GM13977 (cell line): ENCODE data around the gene FEM1A.
"Not testable (repeated sequence)": the region's sequence is repeated elsewhere in the genome, so short reads cannot be mapped to it uniquely, and the experiment has no call there.

ENCODE experiments used
- DNase-seq: peaks from one replicate; pipeline ENCODE4 v3.0.0; 2012; ENCODE audit warnings: low spot score
- in situ Hi-C: fragments of 300-500 bp; cut with MboI; formaldehyde crosslinking; loops from one replicate; pipeline ENCODE4 v1.12.0; 2022; ENCODE audit warnings: low sequenced_read_pairs, low pct_unique_long_range_greater_than_20kb, mixed read lengths, inconsistent platforms; ENCODE audit not compliant: unreplicated experiment
- TF ChIP-seq, protein P1 (sequence below): IDR thresholded peaks from 2 replicates; pipeline ENCODE4 v1.5.1; 2012; ENCODE audit warnings: mild to moderate bottlenecking, control low read depth; ENCODE audit not compliant: insufficient read depth; ENCODE audit errors: extremely low read depth, missing control alignments

FEM1A gene

DNA sequence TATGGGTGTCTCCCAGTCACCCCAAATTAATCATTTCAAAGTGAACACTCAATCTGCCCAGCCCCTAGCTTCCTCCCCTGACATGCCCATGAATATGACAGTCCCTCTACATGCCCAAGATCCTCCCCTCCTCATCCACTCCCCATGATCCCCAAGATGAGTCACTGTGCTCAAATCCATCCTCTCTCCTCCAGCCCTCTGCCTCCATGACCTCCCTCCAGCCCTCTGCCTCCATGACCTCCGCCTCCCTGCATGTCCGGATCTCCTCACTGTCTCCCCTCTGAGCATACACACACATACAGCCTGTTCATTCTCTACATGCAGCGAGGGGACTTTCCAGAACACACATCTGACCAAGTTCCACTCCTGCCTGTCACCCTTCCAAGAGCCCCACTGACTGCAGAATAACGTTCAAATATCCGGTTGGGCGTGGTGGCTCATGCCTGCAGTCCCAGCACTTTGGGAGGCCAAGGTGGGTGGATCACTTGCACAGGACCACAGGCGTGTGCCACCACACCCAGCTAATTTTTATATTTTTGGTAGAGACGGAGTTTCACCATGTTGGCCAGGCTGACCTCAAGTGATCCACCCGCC lies 18.4 kb upstream of the FEM1A start:
- TF ChIP-seq, protein P1, sequence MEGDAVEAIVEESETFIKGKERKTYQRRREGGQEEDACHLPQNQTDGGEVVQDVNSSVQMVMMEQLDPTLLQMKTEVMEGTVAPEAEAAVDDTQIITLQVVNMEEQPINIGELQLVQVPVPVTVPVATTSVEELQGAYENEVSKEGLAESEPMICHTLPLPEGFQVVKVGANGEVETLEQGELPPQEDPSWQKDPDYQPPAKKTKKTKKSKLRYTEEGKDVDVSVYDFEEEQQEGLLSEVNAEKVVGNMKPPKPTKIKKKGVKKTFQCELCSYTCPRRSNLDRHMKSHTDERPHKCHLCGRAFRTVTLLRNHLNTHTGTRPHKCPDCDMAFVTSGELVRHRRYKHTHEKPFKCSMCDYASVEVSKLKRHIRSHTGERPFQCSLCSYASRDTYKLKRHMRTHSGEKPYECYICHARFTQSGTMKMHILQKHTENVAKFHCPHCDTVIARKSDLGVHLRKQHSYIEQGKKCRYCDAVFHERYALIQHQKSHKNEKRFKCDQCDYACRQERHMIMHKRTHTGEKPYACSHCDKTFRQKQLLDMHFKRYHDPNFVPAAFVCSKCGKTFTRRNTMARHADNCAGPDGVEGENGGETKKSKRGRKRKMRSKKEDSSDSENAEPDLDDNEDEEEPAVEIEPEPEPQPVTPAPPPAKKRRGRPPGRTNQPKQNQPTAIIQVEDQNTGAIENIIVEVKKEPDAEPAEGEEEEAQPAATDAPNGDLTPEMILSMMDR = no peak
- in situ Hi-C loops = no loop called here
- DNase-seq = no peak

DNA sequence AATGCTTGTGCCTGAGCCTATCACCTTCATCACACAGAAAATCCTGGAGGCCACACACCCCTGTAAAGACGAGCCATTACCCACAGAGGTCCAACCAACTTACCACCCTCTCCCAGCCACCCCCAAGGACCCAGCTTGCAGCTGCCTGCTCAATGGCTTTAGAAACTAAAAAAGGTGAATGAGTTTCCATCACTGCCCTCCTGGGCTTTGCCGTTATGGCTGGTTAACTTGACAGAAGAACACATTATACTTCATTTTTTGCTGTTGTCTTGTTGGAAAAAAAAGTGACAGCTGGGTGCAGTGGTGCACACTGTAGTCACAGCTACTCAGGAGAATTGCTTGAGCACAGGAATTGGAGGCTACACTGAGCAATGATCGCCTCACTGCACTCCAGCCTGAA lies 17.4 kb upstream of the FEM1A start:
- in situ Hi-C loops = no loop called here
- TF ChIP-seq, protein P1 = no peak
- DNase-seq = no peak

DNA sequence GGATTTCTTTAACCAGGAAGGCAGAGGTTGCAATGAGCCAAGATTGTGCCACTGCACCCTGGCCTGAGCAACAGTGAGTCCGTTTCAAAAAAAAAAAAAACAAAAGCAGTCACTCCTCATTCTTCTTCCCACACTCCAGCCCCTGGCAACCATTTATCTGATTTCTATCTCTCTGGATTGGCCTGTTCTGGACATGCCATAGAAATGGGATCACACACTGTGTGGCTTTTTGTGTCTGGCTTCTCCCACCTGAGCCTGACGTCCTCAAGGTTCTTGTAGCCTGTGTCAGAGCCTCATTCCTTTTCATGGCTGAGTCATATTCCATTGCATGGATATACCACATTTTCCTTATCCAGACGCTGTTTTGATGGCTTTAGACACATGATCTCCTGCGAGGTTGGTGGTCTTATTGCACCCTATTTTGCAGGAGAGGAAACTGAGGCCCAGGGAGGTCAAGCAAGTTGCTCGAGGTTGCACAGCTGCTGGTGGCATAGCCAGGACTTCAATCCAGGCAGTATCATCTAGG lies 15.8 kb upstream of the FEM1A start:
- in situ Hi-C loops = no loop called here
- TF ChIP-seq, protein P1 = no peak
- DNase-seq = no peak

DNA sequence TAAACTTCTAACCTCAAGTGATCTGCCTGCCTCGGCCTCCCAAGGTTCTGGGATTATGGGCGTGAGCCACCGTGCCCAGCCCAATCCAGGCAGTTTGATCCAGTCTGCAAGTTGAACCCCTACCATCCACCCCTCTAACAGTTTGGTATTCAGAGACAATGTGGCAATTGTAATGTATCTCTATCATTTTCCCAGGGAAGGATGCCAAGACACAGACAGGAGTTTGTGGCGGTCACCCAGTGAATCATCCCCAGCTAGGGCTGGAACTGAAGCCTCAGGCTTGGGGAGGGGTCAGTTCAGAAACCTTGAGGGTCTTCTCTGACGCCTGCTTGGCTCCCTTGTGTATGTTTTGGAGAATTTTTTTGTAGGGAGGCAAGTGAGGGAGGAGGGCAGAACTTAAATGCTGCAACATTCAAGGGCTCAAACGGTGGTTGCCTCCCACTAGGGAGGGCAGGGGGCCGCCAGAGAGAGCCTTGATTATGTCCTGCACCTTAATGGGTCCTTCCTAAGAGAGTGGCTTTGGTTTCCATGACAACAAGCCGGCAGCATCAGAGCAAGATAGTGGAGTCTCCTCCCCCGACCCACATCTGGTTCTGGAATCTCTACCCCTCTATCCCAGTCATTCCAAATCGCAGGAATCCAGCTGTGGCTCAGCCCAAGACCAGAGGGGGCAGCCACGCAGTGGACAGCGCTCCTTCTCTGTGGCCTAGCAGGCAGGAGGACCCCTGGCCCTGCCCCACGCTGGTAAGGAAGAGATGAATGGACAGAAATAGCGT lies 14.9 kb upstream of the FEM1A start:
- TF ChIP-seq, protein P1 = no peak
- no peak for DNase-seq
- in situ Hi-C loops = no loop called here

DNA sequence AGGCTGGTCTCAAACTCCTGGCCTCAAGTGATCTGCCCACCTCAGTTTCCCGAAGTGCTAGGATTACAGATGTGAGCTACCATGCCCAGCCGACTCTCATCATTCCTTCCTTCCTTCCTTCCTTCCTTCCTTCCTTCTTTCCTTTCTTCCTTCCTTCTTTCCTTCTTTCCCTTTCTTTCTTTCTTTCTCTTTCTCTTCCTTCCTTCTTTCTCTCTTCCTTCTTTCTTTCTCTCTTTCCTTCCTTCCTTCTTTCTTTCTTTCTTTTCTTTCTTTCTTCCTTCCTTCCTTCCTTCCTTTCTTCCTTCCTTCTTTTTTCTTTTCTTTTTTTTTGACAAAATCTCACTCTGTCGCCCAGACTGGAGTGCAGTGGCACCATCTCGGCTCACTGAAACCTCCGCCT lies 13.4 kb upstream of the FEM1A start:
- in situ Hi-C loops, DNase-seq: not testable (repeated sequence)

GRCh38 chr19:4780860-4781259 lies 10.7 kb upstream of the FEM1A start:
- TF ChIP-seq, protein P1 = no peak
- in situ Hi-C loops = no loop called here
- DNase-seq = no peak

GRCh38 chr19:4781801-4782200 lies 9.7 kb upstream of the FEM1A start:
- in situ Hi-C loops = no loop called here
- no peak for DNase-seq
- TF ChIP-seq, protein P1 = no peak

DNA sequence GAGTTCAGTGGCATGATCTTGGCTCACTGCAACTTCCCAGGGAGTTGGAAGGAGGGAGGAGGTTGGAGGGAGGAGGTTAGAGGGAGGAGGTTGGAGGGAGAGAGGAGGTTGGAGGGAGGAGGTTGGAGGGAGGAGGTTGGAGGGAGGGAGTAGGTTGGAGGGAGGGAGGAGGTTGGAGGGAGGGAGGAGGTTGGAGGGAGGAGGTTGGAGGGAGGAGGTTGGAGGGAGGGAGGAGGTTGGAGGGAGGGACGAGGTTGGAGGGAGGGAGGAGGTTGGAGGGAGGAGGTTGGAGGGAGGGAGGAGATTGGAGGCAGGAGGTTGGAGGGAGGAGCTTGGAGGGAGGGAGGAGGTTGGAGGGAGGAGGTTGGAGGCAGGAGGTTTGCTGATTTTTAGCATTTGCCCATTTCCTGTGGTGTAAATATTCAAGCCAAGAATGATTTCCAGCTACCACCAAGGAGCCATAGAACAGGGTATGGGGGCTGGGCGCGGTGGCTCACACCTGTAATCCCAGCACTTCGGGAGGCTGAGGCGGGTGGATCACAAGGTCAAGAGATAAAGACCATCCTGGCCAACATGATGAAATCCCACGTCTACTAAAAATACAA lies 5.0 kb upstream of the FEM1A start:
- DNase-seq = not testable (repeated sequence)
- in situ Hi-C loops = loop anchor here (5.0 kb wide), 1 partner anchor 49 kb away; no protein-coding TSS in a partner anchor

DNA sequence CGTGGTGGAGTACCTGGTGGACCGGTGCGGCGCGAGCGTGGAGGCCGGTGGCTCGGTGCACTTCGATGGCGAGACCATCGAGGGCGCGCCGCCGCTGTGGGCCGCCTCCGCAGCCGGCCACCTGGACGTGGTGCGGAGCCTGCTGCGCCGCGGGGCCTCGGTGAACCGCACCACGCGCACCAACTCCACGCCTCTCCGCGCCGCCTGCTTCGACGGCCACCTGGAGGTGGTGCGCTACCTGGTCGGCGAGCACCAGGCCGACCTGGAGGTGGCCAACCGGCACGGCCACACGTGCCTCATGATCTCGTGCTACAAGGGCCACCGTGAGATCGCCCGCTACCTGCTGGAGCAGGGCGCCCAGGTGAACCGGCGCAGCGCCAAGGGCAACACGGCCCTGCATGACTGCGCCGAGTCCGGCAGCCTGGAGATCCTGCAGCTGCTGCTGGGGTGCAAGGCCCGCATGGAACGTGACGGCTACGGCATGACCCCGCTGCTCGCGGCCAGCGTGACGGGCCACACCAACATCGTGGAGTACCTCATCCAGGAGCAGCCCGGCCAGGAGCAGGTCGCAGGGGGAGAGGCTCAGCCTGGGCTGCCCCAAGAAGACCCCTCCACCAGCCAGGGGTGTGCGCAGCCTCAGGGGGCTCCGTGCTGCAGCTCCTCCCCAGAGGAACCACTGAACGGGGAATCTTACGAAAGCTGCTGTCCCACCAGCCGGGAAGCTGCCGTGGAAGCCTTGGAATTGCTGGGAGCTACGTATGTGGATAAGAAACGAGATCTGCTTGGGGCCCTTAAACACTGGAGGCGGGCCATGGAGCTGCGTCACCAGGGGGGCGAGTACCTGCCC lies 708 bp downstream of the FEM1A start:
- DNase-seq, in situ Hi-C loops: not testable (repeated sequence)
